HepG2 (cell line): ENCODE measurements around the gene FAM219B. TPM values are rescaled to one million over a fixed set of nuclear protein-coding genes. Genes with fewer than 3 reads are reported as not detected.

Experiments
- CBFB ChIP-seq: sonication (generic); formaldehyde crosslinking; IDR thresholded peaks from 2 replicates; pipeline ENCODE4 v1.4.0; 2020; ENCODE audit warnings: missing genetic modification reagents
- CBX5 ChIP-seq: sonication (generic); formaldehyde crosslinking; IDR thresholded peaks from 2 replicates; pipeline ENCODE4 v1.4.0; 2020; ENCODE audit warnings: missing genetic modification reagents, borderline replicate concordance
- EZH2 ChIP-seq: conservative IDR thresholded peaks from 2 replicates; pipeline ENCODE4 v1.6.1; 2012; ENCODE audit warnings: mild to moderate bottlenecking, low read depth, low read length, moderate library complexity
- HNF4G ChIP-seq, 2 experiments: sonication (generic) in 1 of 2; formaldehyde crosslinking in 1 of 2; IDR thresholded peaks; 2 replicates each; pipeline versions ENCODE4 v1.4.0 to v1.6.1; 2011 to 2020; ENCODE audit warnings: borderline replicate concordance in 2 of 2, low read depth in 2 of 2, mild to moderate bottlenecking in 2 of 2, low read length in 1 of 2, missing genetic modification reagents in 1 of 2, moderate library complexity in 1 of 2
- ISL2 ChIP-seq: sonication (generic); formaldehyde crosslinking; IDR thresholded peaks from 2 replicates; pipeline ENCODE4 v1.5.0; 2020; ENCODE audit warnings: missing genetic modification reagents
- KDM2A ChIP-seq: sonication (generic); formaldehyde crosslinking; IDR thresholded peaks from 2 replicates; pipeline ENCODE4 v1.4.0; 2020; ENCODE audit warnings: low read depth, missing genetic modification reagents, borderline replicate concordance
- SP4 ChIP-seq: sonication (generic); formaldehyde crosslinking; IDR thresholded peaks from 2 replicates; pipeline ENCODE4 v1.8.1; 2023; ENCODE audit warnings: mild to moderate bottlenecking, missing genetic modification reagents
- TBL1XR1 ChIP-seq: fragments of 150-350 bp; IDR thresholded peaks from 2 replicates; pipeline ENCODE4 v1.6.1; 2014; ENCODE audit warnings: borderline replicate concordance, low read length; ENCODE audit not compliant: partially characterized antibody
- ZKSCAN8 ChIP-seq: IDR thresholded peaks from 2 replicates; pipeline ENCODE4 v1.6.1; 2016; ENCODE audit warnings: borderline replicate concordance, missing genetic modification reagents, missing compliant biosample characterization
- ZNF101 ChIP-seq: sonication (generic); formaldehyde crosslinking; IDR thresholded peaks from 2 replicates; pipeline ENCODE4 v1.4.0; 2020; ENCODE audit warnings: mild to moderate bottlenecking, low read depth, missing genetic modification reagents, borderline replicate concordance
- ZNF225 ChIP-seq: sonication (generic); formaldehyde crosslinking; IDR thresholded peaks from 2 replicates; pipeline ENCODE4 v1.4.0; 2020; ENCODE audit warnings: mild to moderate bottlenecking, missing genetic modification reagents
- ZNF282 ChIP-seq: fragments of 450-650 bp; IDR thresholded peaks from 2 replicates; pipeline ENCODE4 v1.6.1; 2018; ENCODE audit not compliant: partially characterized antibody
- ZNF292 ChIP-seq: sonication (generic); formaldehyde crosslinking; IDR thresholded peaks from 2 replicates; pipeline ENCODE4 v1.8.1; 2022; ENCODE audit warnings: mild to moderate bottlenecking, low read depth, missing genetic modification reagents, borderline replicate concordance
- ZNF329 ChIP-seq: sonication (generic); formaldehyde crosslinking; IDR thresholded peaks from 2 replicates; pipeline ENCODE4 v1.9.0; 2021; ENCODE audit warnings: low read depth, mild to moderate bottlenecking, missing genetic modification reagents
- ZNF468 ChIP-seq: sonication (generic); formaldehyde crosslinking; IDR thresholded peaks from 2 replicates; pipeline ENCODE4 v1.8.0; 2022; ENCODE audit warnings: mild to moderate bottlenecking, moderate library complexity, missing genetic modification reagents
- ZNF547 ChIP-seq: sonication (generic); formaldehyde crosslinking; IDR thresholded peaks from 2 replicates; pipeline ENCODE4 v1.5.1; 2020; ENCODE audit warnings: mild to moderate bottlenecking, missing genetic modification reagents
- ZNF766 ChIP-seq: sonication (generic); formaldehyde crosslinking; IDR thresholded peaks from 2 replicates; pipeline ENCODE4 v1.5.0; 2020; ENCODE audit warnings: missing genetic modification reagents, borderline replicate concordance
- ZNF878 ChIP-seq: sonication (generic); formaldehyde crosslinking; IDR thresholded peaks from 2 replicates; pipeline ENCODE4 v1.8.1; 2023; ENCODE audit warnings: mild to moderate bottlenecking, missing genetic modification reagents, moderate library complexity
- polyA plus RNA-seq, 8 experiments: library from polyadenylated mRNA; depleted of rRNA in 3 of 8; stranded (reverse) in 7 of 8; unstranded in 1 of 8; fragments of >200 nt; fragmentation: Illumina TruSeq in 4 of 8; extraction: Trizol in 4 of 8; gene quantifications; 2 replicates each; pipeline versions ENCODE4 v1.2.1 to v1.2.3, GENCODE V29; 2011 to 2016; ENCODE audit warnings: low read depth in 4 of 8, missing spikeins in 1 of 8, mixed read lengths in 1 of 8; ENCODE audit not compliant: insufficient read depth in 1 of 8
- total RNA-seq, 5 experiments: library from RNA; depleted of rRNA; stranded (reverse); fragments of >200 nt; fragmentation: Illumina TruSeq; extraction: Trizol; gene quantifications; 2 replicates each; pipeline ENCODE4 v1.2.3, GENCODE V29; 2016; ENCODE audit warnings: low read depth in 1 of 5
- TF ChIP-seq, protein P1 (sequence below): sonication (generic); formaldehyde crosslinking; IDR thresholded peaks from 2 replicates; pipeline ENCODE4 v1.4.0; 2020; ENCODE audit warnings: mild to moderate bottlenecking, missing genetic modification reagents
- TF ChIP-seq, protein P2 (sequence below), 2 experiments: IDR thresholded peaks; 2 replicates each; pipeline ENCODE4 v1.6.1; 2011 to 2012; ENCODE audit warnings: low read length in 2 of 2, borderline replicate concordance in 1 of 2, low read depth in 1 of 2, mild to moderate bottlenecking in 1 of 2, moderate library complexity in 1 of 2
- TF ChIP-seq, protein P3 (sequence below): sonication (generic); formaldehyde crosslinking; IDR thresholded peaks from 2 replicates; pipeline ENCODE4 v1.4.0; 2020; ENCODE audit warnings: mild to moderate bottlenecking, low read depth, missing genetic modification reagents
- TF ChIP-seq, protein P4 (sequence below): sonication (generic); formaldehyde crosslinking; IDR thresholded peaks from 2 replicates; pipeline ENCODE4 v1.8.0; 2023; ENCODE audit warnings: mild to moderate bottlenecking, missing genetic modification reagents

FAM219B gene
- total and polyA plus RNA-seq, 2 of the 13 experiments (the other 11 are each of a cell fraction or from before 2014, with no cell fraction given): 36.6 to 50.2 TPM

DNA sequence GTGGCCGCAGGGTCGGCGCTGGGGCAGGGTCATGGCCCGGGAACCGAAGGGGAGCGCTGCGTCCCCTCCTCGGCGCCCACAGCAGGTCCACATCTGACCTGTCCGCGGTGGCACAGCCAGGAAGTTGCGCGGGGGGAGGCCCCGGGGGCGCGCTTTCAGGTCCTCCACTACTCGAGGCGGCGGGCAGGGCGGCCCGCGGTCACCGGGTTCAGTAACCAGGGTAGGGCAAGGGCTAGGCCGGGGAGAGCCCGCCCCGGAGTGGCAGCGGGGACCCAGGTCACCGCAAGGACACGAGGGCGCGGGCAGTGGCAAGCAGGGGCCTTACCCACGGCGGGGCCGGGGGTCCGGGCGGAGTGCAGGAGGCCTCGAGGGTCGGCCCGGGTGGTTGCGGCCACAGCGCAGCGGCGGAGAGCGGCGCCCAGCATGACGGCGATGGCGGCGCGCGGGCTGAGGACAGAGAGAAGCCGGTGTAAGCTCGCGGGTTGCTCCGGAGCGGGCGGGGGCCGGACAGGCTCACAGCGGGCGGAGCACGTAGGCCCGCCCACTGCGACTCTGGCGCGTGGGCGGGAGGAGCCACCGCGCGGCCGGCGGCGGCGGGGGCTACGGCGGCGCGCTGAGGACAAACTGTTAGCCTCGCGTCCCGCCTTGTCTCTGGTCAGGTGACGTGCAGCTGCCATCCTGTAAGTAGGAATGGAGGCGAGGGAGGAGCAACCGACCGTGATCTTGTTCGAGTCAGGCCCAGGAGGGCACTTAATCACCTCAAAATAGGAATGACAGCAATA lies 31.1 kb upstream of the FAM219B start, which contains the start of gene COX5A (continued):
- TF ChIP-seq HNF4G (IDR thresholded peaks at IDR 0.05; ENCODE audit: borderline replicate concordance, low read depth, low read length) (0 out of 2 replicates have a peak, but pooled peaks have one; percentile 2), HNF4G (CRISPR knock-in tag; IDR thresholded peaks at IDR 0.05; ENCODE audit: borderline replicate concordance, low read depth) (0 out of 2 replicates have a peak, but pooled peaks have one; percentile 29), CBFB (CRISPR knock-in tag) (no peak; the same call in 1 of the 2 replicates), ZKSCAN8 (no peak), SP4 (CRISPR knock-in tag) (peak; percentile 87), EZH2 (no peak), ISL2 (peak; percentile 31; the same call in 1 of the 2 replicates), ZNF766 (CRISPR knock-in tag) (peak; percentile 55), ZNF282 (no peak), ZNF329 (CRISPR knock-in tag) (0 out of 2 replicates have a peak, but pooled peaks have one; percentile 46), TBL1XR1 (no peak), ZNF878 (CRISPR knock-in tag) (no peak), ZNF468 (CRISPR knock-in tag) (no peak; the same call in 1 of the 2 replicates), ZNF547 (CRISPR knock-in tag) (peak; percentile 77), ZNF225 (CRISPR knock-in tag) (peak; percentile 46; the same call in 1 of the 2 replicates), ZNF101 (CRISPR knock-in tag) (0 out of 2 replicates have a peak, but pooled peaks have one; percentile 86), ZNF292 (CRISPR knock-in tag) (no peak), KDM2A (CRISPR knock-in tag) (peak; percentile 63; the same call in 1 of the 2 replicates), CBX5 (CRISPR knock-in tag) (no peak)
- TF ChIP-seq, protein P1, sequence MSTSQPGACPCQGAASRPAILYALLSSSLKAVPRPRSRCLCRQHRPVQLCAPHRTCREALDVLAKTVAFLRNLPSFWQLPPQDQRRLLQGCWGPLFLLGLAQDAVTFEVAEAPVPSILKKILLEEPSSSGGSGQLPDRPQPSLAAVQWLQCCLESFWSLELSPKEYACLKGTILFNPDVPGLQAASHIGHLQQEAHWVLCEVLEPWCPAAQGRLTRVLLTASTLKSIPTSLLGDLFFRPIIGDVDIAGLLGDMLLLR (CRISPR knock-in tag): no peak
- TF ChIP-seq, protein P2, sequence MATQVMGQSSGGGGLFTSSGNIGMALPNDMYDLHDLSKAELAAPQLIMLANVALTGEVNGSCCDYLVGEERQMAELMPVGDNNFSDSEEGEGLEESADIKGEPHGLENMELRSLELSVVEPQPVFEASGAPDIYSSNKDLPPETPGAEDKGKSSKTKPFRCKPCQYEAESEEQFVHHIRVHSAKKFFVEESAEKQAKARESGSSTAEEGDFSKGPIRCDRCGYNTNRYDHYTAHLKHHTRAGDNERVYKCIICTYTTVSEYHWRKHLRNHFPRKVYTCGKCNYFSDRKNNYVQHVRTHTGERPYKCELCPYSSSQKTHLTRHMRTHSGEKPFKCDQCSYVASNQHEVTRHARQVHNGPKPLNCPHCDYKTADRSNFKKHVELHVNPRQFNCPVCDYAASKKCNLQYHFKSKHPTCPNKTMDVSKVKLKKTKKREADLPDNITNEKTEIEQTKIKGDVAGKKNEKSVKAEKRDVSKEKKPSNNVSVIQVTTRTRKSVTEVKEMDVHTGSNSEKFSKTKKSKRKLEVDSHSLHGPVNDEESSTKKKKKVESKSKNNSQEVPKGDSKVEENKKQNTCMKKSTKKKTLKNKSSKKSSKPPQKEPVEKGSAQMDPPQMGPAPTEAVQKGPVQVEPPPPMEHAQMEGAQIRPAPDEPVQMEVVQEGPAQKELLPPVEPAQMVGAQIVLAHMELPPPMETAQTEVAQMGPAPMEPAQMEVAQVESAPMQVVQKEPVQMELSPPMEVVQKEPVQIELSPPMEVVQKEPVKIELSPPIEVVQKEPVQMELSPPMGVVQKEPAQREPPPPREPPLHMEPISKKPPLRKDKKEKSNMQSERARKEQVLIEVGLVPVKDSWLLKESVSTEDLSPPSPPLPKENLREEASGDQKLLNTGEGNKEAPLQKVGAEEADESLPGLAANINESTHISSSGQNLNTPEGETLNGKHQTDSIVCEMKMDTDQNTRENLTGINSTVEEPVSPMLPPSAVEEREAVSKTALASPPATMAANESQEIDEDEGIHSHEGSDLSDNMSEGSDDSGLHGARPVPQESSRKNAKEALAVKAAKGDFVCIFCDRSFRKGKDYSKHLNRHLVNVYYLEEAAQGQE (IDR thresholded peaks at IDR 0.05; ENCODE audit: borderline replicate concordance in 1 of 2, low read depth in 1 of 2, low read length in 2 of 2): peak in 1 of 2 experiments; percentile 25; a peak in 1 of 4 replicates
- TF ChIP-seq, protein P3, sequence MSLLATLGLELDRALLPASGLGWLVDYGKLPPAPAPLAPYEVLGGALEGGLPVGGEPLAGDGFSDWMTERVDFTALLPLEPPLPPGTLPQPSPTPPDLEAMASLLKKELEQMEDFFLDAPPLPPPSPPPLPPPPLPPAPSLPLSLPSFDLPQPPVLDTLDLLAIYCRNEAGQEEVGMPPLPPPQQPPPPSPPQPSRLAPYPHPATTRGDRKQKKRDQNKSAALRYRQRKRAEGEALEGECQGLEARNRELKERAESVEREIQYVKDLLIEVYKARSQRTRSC (CRISPR knock-in tag): 0 out of 2 replicates have a peak, but pooled peaks have one; percentile 33
- TF ChIP-seq, protein P4, sequence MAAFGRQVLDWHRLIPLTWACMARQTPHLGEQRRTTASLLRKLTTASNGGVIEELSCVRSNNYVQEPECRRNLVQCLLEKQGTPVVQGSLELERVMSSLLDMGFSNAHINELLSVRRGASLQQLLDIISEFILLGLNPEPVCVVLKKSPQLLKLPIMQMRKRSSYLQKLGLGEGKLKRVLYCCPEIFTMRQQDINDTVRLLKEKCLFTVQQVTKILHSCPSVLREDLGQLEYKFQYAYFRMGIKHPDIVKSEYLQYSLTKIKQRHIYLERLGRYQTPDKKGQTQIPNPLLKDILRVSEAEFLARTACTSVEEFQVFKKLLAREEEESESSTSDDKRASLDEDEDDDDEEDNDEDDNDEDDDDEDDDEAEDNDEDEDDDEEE (CRISPR knock-in tag): peak; percentile 84; the same call in 1 of the 2 replicates
